Hepatocyte (in vitro differentiated cells): Measurements from ENCODE around the gene ANKRD11.

Experiments used
- CTCF ChIP-seq: fragments of 200-600 bp; sonication (generic); IDR thresholded peaks from 2 replicates; pipeline ENCODE4 v1.5.1; 2016; ENCODE audit warnings: antibody characterized with exemption, mild to moderate bottlenecking; ENCODE audit not compliant: poor library complexity
- EZH2 ChIP-seq: fragments of 200-600 bp; sonication (generic); IDR thresholded peaks from 2 replicates; pipeline ENCODE4 v1.6.1; 2016; ENCODE audit warnings: antibody characterized with exemption, mild to moderate bottlenecking, borderline replicate concordance
- EZH2phosphoT487 ChIP-seq: fragments of 200-600 bp; sonication (generic); IDR thresholded peaks from one replicate; pipeline ENCODE4 v1.6.1; 2018; ENCODE audit warnings: antibody characterized with exemption, mild to moderate bottlenecking, low read depth, moderate library complexity; ENCODE audit not compliant: unreplicated experiment, severe bottlenecking

GRCh38 chr16:89288966-89289365 is 201.4 kb downstream of the ANKRD11 start:
- TF ChIP-seq CTCF (no peak), EZH2phosphoT487 (no peak), EZH2 (no peak)
